Dendritic cell treated with granulocyte-macrophage colony-stimulating factor and Interleukin-4, amounts not matched to agents 40 ng/mL and 50 ng/mL, for 4 days (primary cell): ENCODE results near the gene SET.
"Not testable (repeated sequence)": the region's sequence is repeated elsewhere in the genome, so short reads cannot be mapped to it uniquely, and the experiment has no call there.

Experiments used
- H3K27ac Mint-ChIP-seq: one replicate; pipeline ENCODE4 v1.8.0; 2022; ENCODE audit warnings: mild to moderate bottlenecking, mixed read lengths
- H3K27me3 Mint-ChIP-seq: one replicate; pipeline ENCODE4 v1.8.0; 2022; ENCODE audit warnings: mild to moderate bottlenecking, mixed read lengths
- H3K36me3 Mint-ChIP-seq: one replicate; pipeline ENCODE4 v1.8.0; 2022; ENCODE audit warnings: low read depth, mixed read lengths
- H3K4me1 Mint-ChIP-seq: one replicate; pipeline ENCODE4 v1.8.0; 2022; ENCODE audit warnings: low read depth, mixed read lengths
- H3K4me3 Mint-ChIP-seq: one replicate; pipeline ENCODE4 v1.8.0; 2022; ENCODE audit warnings: mild to moderate bottlenecking, moderate library complexity, mixed read lengths
- H3K9me3 Mint-ChIP-seq: one replicate; pipeline ENCODE4 v1.8.0; 2022; ENCODE audit warnings: mixed read lengths
- intact Hi-C: fragments of 100-400 bp; cut with micrococcal nuclease; formaldehyde crosslinking; loops from one replicate; pipeline ENCODE4 v1.15.0; 2022

SET gene

DNA sequence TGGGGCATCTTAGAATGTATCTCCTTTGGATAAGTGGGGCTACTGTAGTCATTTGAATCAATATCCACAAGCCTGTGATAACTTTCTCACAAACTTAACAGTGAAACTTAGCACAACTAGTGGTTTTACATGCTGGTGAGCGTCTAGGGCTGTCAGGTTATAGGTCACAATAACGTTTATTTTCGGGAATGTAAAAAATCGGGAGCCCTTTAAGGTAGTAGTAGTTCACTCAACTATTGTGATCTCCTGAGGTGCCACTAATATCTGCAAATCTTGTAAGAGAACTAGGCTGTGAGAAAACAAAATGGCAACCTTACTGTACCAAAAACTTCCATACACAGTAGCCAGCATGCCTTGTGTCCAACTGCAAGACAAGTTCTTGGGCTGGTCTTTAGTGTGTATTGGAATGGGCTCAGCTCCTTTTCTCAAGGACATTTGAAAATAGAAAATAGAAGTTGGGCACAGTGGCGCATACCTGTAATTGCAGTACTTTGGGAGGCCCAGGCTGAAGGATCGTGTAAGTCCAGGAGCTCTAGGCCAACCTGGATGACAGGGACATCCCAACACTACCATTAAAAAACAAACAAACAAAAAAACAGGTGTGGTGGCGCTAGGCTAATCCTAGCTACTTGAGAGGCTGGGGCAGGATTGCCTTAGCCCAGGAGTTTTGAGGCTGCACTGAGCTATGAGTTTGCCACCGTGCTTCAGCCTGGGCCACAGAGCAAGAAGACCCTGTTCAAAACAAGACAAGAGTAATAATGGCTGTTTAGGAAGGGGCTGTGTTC is 8.1 kb downstream of the SET start:
- intact Hi-C loops, result no loop called here
- peaks cover 48% of the 10 kb centered on the region for H3K36me3 Mint-ChIP-seq
- no peaks in the 10 kb centered on the region for H3K9me3 Mint-ChIP-seq
- H3K27ac Mint-ChIP-seq, result no peak overlapping the region
- peaks cover 2% of the 10 kb centered on the region for H3K27me3 Mint-ChIP-seq
- H3K4me3 Mint-ChIP-seq, result no peak overlapping the region
- no peaks in the 10 kb centered on the region for H3K4me1 Mint-ChIP-seq

DNA sequence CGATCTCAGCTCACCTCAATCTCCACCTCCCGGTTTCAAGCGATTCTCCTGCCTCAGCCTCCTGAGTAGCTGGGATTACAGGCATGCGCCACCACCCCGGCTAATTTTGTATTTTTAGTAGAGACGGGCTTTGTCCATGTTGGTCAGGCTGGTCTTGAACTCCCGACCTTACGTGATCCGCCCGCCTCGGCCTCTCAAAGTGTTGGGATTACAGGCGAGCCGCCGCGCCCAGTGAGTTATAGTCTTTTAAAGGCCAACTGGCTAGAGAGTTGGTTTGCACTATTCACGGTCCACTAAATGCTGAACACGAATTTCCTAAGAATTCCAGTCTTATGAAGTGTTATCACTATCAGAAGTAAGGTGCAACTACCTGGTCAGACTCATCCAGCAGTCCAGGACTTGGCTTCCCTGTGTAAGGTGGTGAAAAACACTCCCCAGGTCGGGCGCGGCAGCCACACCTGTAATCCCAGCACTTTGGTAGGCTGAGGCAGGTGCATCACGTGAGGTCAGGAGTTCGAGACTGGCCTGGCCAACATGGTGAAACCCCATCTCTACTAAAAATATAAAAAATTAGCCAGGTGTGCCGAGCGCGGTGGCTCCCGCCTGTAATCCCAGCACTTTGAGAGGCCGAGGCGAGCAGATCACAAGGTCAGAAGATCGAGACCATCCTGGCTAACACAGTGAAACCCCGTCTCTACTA is 10.2 kb downstream of the SET start:
- Mint-ChIP-seq H3K27me3 (peaks cover 19% of the 10 kb centered on the region), H3K36me3 (peaks cover 27% of the 10 kb centered on the region), H3K4me1 (peaks cover 11% of the 10 kb centered on the region)
- H3K4me3 Mint-ChIP-seq, H3K9me3 Mint-ChIP-seq, H3K27ac Mint-ChIP-seq, intact Hi-C loops: not testable (repeated sequence)

DNA sequence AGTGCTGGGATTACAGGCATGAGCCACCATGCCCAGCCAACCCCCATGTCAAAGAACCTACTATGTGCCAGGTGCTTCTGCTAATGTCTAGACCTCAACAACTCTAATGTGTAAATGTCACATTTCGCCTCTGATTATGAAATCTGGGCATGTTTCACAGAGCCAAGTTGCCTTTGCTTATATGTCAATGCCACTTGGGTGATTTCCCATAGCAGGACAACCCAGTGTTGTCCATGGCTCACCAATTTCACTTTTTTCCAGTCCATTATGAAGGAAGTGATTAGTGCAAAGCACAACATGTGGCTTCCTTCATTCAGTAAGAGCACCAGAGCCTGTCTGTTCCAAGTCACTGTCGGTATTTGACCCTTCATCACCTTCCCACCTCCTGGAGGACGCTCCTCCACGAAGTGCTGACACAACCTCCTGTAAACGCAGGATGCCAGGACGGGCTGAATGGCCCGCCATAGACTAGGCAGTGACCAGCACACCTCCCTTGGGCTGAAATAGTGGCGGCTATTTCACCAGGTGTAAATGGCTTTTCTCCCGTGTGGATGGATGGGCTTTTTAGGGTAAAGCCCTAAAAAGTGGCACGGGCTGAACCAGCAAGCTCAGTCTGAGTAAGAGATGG is 12.3 kb downstream of the SET start:
- Mint-ChIP-seq H3K4me3 (no peak overlapping the region), H3K9me3 (no peaks in the 10 kb centered on the region), H3K27ac (no peak overlapping the region), H3K36me3 (peaks cover 7% of the 10 kb centered on the region), H3K4me1 (peaks cover 11% of the 10 kb centered on the region), H3K27me3 (peaks cover 21% of the 10 kb centered on the region)
- intact Hi-C loops, result no loop called here

DNA sequence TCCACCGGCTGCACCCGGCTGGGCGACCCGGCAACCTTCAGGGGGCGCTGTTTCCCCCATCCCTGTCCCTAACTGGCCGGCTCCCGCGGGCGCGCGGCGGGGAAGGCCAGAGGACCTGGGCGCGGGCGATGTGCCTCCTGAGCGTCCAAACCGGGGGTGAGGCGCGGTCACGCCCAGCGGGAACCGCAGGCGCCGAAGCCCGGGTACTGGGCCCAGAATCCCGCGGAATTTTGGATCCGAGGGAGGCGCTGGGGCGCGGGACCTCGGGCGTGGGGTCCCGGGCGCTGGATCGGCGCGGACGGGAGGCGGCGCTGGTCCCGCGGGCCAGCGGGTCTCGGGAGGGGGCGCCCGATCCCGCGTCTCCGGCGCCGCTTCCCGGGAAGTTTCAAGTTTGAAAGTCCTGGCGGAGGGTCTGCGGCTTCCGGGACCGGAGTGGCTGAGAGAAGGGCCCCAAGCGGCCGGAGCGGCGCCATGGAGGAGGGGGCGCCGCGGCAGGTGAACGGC is 13.5 kb downstream of the SET start, which contains the start of gene PKN3:
PKN3 (plus strand) TSS at position 59 of the 504 bp plus-strand sequence; CDS start at position 472, 413 bp downstream.
- Mint-ChIP-seq H3K36me3 (no peaks in the 10 kb centered on the region), H3K27ac (peak within 1 kb of the TSS; percentile 39), H3K9me3 (no peaks in the 10 kb centered on the region), H3K4me3 (peak within 1 kb of the TSS; percentile 76), H3K4me1 (peaks cover 11% of the 10 kb centered on the region), H3K27me3 (peaks cover 21% of the 10 kb centered on the region)
- intact Hi-C loops, result loop anchor here (1.0 kb wide), 1 partner anchor 13 kb away; the partner anchor contains the start of gene SET

DNA sequence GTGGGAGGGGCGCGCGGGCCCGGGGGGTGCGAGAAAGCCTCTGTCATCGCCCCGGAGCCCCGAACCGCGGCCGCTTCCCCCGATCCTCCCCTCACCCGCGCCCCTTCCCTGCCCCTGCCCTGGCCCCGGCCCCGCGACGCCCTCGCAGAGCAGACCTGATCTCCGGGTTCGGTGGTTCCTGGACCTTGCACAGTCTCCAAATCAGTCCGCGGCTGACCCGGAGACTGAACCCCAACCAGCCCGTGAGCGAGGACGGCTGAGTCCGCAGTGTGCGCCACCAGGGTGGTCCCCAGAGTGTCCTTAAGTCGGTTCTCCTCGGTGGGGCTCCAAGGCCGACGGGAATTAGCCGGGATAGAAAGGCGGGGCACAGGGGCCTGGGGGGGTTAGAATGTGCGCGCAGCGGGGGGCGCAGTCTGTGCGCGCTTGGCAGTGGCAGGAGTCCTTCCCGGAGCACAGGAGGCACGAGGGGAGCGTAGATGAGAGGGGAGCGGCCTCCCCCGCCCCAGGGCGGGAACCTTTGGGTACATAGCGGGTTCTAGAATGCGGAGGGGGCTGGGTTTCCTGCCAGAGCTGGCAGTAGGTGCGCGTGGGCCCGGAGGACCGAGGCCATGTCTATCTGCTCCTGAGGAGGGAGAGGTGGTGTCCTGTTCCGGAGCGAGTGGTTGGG is 14.1 kb downstream of the SET start:
- Mint-ChIP-seq H3K9me3 (no peaks in the 10 kb centered on the region), H3K4me1 (peaks cover 11% of the 10 kb centered on the region), H3K27ac (peak overlapping the region; percentile 39), H3K36me3 (no peaks in the 10 kb centered on the region), H3K27me3 (peaks cover 21% of the 10 kb centered on the region), H3K4me3 (peak overlapping the region; percentile 76)
- intact Hi-C loops, result loop anchor here (1.0 kb wide), 1 partner anchor 14 kb away; the partner anchor contains the start of gene SET

DNA sequence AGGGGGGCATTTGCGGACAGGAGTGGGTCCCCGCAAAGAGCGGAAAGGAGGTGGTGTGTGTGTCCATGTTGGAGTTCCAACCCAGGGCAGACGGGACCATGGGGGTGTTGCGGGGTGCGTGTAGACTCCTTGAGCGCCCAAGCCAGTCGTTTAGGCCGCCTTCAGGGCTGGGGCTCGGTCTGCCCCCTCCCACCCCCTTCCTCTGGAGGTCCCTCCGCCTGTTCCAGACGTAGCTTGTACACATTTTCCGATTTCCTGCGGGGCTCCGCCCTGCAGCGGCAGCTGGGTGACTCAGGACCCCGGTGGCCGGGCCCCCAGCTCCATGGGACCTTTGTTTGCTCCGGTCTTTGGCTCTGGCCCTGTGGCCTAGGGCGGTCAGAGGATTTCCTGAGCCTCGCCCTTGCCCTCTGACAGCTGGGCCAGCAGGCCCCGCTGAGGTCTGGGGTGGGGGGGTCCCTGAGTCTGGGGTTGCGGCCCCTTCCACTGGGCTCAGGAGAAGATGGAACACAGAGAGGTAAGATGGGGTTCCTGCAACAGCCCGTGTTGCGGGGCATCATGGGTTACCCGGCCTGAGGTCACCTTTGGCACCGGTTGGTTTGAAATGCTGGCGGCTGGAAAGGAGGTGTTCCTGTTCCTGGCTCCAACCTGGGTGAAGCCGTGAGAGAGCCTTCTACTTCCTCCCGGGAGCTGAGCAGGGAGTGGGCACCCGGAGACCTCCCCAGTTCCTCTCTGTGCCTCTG is 14.8 kb downstream of the SET start:
- intact Hi-C loops, result no loop called here
- H3K27me3 Mint-ChIP-seq, result peaks cover 21% of the 10 kb centered on the region
- H3K4me1 Mint-ChIP-seq, result peaks cover 11% of the 10 kb centered on the region
- no peak overlapping the region for H3K4me3 Mint-ChIP-seq
- H3K27ac Mint-ChIP-seq, result no peak overlapping the region
- no peaks in the 10 kb centered on the region for H3K9me3 Mint-ChIP-seq
- H3K36me3 Mint-ChIP-seq, result no peaks in the 10 kb centered on the region

DNA sequence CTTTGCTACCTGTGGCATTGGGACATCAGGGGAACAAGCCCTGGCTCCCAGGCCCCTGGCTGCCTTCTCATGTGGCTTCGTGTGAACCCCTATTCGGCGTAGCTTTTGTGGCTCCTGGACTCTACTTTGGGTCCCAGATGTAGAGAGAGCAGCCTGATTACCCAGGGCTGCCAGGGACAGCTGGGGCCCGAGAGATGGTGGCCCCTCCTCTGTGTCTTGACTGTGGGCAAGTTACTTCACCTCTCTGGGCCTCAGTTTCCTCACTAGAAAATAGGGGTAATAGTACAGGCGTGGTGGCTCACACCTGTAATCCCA is 15.3 kb downstream of the SET start:
- Mint-ChIP-seq H3K9me3 (no peaks in the 10 kb centered on the region), H3K36me3 (no peaks in the 10 kb centered on the region), H3K27ac (no peak overlapping the region), H3K4me3 (no peak overlapping the region), H3K4me1 (peaks cover 11% of the 10 kb centered on the region), H3K27me3 (peaks cover 21% of the 10 kb centered on the region)
- intact Hi-C loops, result no loop called here

DNA sequence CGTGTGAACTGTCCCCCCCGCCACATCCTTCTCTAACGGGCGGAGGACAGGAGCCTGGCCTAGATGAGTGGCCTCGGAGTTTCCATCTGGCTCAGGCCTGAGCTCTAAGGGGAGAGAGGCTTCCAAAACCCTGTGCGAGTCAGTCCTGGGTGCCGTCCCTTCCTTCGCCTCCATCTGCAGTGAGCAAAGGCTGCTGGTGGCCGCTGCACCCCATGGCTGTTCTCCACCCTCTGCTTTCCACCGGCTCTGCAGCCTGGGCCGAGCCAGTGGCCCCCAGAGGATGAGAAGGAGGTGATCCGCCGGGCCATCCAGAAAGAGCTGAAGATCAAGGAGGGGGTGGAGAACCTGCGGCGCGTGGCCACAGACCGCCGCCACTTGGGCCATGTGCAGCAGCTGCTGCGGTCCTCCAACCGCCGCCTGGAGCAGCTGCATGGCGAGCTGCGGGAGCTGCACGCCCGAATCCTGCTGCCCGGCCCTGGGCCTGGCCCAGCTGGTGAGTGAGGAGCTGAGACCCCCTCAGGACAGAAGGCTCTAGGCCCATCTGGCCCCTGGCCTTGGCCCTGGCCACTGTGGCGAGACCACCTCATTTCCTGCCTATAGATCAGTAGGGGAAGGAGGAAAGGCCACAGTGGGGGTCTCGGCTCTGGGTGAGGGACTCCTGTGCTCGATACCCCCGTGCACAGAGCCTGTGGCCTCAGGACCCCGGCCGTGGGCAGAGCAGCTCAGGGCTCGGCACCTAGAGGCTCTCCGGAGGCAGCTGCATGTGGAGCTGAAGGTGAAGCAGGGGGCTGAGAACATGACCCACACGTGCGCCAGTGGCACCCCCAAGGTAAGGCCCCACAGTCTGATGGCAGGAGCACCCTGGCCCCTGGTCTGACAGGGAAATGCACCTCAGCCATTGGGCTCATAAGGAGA is 16.3 kb downstream of the SET start:
- H3K27ac Mint-ChIP-seq, result no peak overlapping the region
- intact Hi-C loops, result no loop called here
- H3K9me3 Mint-ChIP-seq, result no peaks in the 10 kb centered on the region
- no peaks in the 10 kb centered on the region for H3K36me3 Mint-ChIP-seq
- H3K27me3 Mint-ChIP-seq, result peaks cover 21% of the 10 kb centered on the region
- no peak overlapping the region for H3K4me3 Mint-ChIP-seq
- H3K4me1 Mint-ChIP-seq, result peaks cover 11% of the 10 kb centered on the region

DNA sequence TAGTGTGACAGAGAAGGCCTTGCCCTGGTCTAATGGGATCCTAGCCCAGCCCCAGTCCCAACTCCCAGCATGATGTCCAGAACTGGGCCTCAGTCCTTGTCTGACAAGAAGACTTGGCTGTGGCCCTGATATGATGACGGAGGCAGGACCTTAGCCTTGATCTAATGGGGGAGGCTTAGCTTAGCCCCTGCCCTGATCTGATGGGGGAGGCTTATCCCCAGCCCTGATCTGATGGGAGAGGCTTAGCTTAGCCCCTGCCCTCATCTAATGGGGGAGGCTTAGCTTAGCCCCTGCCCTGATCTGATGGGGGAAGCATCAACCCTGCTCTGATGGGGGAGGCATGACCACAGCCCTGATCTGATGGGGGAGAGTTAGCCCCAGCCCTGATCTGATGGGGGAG is 17.0 kb downstream of the SET start:
- Mint-ChIP-seq H3K36me3 (no peaks in the 10 kb centered on the region), H3K27ac (no peak overlapping the region), H3K4me1 (peaks cover 11% of the 10 kb centered on the region), H3K9me3 (no peaks in the 10 kb centered on the region), H3K4me3 (no peak overlapping the region), H3K27me3 (peaks cover 21% of the 10 kb centered on the region)
- intact Hi-C loops, result no loop called here

DNA sequence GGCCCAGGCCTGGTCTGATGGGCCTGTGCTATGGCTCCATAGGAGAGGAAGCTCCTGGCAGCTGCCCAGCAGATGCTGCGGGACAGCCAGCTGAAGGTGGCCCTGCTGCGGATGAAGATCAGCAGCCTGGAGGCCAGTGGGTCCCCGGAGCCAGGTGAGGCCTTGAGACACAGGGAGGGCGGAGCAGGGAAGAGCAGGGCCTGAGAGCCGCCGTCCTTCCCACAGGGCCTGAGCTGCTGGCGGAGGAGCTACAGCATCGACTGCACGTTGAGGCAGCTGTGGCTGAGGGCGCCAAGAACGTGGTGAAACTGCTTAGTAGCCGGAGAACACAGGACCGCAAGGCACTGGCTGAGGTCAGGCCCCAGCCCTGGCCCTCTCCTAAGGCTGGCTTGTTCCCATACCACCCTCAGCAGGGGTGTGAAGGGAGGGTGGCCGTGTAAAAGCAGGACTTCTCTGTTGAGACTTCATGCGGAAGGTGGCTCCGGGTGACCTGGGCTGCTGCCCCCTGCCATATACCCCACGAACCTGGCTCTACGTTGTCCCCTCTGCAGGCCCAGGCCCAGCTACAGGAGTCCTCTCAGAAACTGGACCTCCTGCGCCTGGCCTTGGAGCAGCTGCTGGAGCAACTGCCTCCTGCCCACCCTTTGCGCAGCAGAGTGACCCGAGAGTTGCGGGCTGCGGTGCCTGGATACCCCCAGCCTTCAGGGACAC is 17.8 kb downstream of the SET start:
- H3K27ac Mint-ChIP-seq, result no peak overlapping the region
- H3K36me3 Mint-ChIP-seq, result no peaks in the 10 kb centered on the region
- H3K4me3 Mint-ChIP-seq, result no peak overlapping the region
- H3K27me3 Mint-ChIP-seq, result peaks cover 19% of the 10 kb centered on the region
- H3K9me3 Mint-ChIP-seq, result no peaks in the 10 kb centered on the region
- H3K4me1 Mint-ChIP-seq, result peaks cover 11% of the 10 kb centered on the region
- intact Hi-C loops, result no loop called here

DNA sequence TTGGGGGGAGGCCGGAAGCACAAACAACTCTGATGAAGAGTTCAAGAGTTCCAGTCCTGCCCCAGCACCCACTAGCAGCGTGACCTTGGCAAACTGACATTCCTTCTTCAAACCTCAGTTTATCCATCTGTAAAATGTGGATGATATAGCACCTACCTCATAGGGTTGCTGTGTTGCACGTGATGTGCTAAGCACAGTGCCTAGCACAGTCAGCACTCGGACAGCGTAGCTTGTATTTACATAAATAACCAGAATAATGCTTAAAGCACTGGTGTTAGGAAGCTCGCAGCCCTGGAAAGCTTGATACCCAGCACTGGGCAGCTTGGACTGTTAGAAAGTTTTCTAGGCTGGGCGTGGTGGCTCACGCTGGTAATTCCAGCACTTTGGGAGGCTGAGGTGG is 18.4 kb downstream of the SET start:
- peaks cover 11% of the 10 kb centered on the region for H3K4me1 Mint-ChIP-seq
- H3K27me3 Mint-ChIP-seq, result peaks cover 16% of the 10 kb centered on the region
- H3K9me3 Mint-ChIP-seq, result no peaks in the 10 kb centered on the region
- H3K27ac Mint-ChIP-seq, result no peak overlapping the region
- no peaks in the 10 kb centered on the region for H3K36me3 Mint-ChIP-seq
- intact Hi-C loops, result no loop called here
- no peak overlapping the region for H3K4me3 Mint-ChIP-seq
